Ovary (tissue), 3 donors: ENCODE results near the gene AUTS2.

Experiments
- EP300 ChIP-seq: sonication (generic); formaldehyde crosslinking; IDR thresholded peaks from one replicate; pipeline ENCODE4 v1.6.1; 2017; ENCODE audit warnings: antibody characterized with exemption
- POLR2A ChIP-seq: fragments of 450-650 bp; IDR thresholded peaks from one replicate; pipeline ENCODE4 v1.6.1; 2017; ENCODE audit warnings: antibody characterized with exemption, mild to moderate bottlenecking, moderate library complexity
- TF ChIP-seq, protein P1 (sequence below), 3 donors: fragments of 450-650 bp in 2 of 3; fragments of 200-600 bp in 1 of 3; IDR thresholded peaks; one replicate each; pipeline versions ENCODE4 v1.5.1 to v1.8.0; 2016 to 2022; ENCODE audit warnings: antibody characterized with exemption in 3 of 3, mild to moderate bottlenecking in 1 of 3
- donor health status: DM: no; HTN: no; CAD: no.

GRCh38 chr7:69946901-69947300 is 348.6 kb downstream of the AUTS2 start:
- TF ChIP-seq, protein P1, sequence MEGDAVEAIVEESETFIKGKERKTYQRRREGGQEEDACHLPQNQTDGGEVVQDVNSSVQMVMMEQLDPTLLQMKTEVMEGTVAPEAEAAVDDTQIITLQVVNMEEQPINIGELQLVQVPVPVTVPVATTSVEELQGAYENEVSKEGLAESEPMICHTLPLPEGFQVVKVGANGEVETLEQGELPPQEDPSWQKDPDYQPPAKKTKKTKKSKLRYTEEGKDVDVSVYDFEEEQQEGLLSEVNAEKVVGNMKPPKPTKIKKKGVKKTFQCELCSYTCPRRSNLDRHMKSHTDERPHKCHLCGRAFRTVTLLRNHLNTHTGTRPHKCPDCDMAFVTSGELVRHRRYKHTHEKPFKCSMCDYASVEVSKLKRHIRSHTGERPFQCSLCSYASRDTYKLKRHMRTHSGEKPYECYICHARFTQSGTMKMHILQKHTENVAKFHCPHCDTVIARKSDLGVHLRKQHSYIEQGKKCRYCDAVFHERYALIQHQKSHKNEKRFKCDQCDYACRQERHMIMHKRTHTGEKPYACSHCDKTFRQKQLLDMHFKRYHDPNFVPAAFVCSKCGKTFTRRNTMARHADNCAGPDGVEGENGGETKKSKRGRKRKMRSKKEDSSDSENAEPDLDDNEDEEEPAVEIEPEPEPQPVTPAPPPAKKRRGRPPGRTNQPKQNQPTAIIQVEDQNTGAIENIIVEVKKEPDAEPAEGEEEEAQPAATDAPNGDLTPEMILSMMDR (IDR thresholded peaks at IDR 0.05), result no peak
- TF ChIP-seq POLR2A, result no peak
- TF ChIP-seq EP300, result no peak
